ENCODE measurements around the gene IL12RB2.
"Not testable (repeated sequence)": the region's sequence is repeated elsewhere in the genome, so short reads cannot be mapped to it uniquely, and the experiment has no call there.

IL12RB2 gene

GRCh38 chr1:67431869-67432578, 124.4 kb downstream of the IL12RB2 start:
- Histone ChIP-seq H3K9ac (ENCODE audit: low read length) (peak overlapping the region; percentile 82), H3K36me3 (ENCODE audit: control insufficient read depth, insufficient read depth, low read length) (no peaks in the 10 kb centered on the region), H3K9me3 (ENCODE audit: control insufficient read depth, low read length) (no peaks in the 10 kb centered on the region), H3K4me3 (ENCODE audit: low read length) (no peak overlapping the region), H3K4me1 (ENCODE audit: control insufficient read depth, insufficient read depth, low read length) (no peaks in the 10 kb centered on the region), H3K27me3 (ENCODE audit: control insufficient read depth, insufficient read depth, low read length) (no peaks in the 10 kb centered on the region)

- Histone ChIP-seq H3K4me3 (ENCODE audit: low read length) (no peak overlapping the region), H3K4me1 (ENCODE audit: control insufficient read depth, insufficient read depth, low read length) (no peaks in the 10 kb centered on the region), H3K9me3 (ENCODE audit: control insufficient read depth, low read length) (no peaks in the 10 kb centered on the region), H3K9ac (ENCODE audit: low read length) (no peak overlapping the region), H3K36me3 (ENCODE audit: control insufficient read depth, insufficient read depth, low read length) (no peaks in the 10 kb centered on the region), H3K27me3 (ENCODE audit: control insufficient read depth, insufficient read depth, low read length) (no peaks in the 10 kb centered on the region)
These were observed 125.1 kb downstream of the IL12RB2 start for GRCh38 chr1:67432745-67433144.

- Histone ChIP-seq H3K9ac (ENCODE audit: low read length) (no peak overlapping the region), H3K36me3 (ENCODE audit: control insufficient read depth, insufficient read depth, low read length) (no peaks in the 10 kb centered on the region), H3K27me3 (ENCODE audit: control insufficient read depth, insufficient read depth, low read length) (no peaks in the 10 kb centered on the region), H3K4me1 (ENCODE audit: control insufficient read depth, insufficient read depth, low read length) (no peaks in the 10 kb centered on the region), H3K9me3 (ENCODE audit: control insufficient read depth, low read length) (no peaks in the 10 kb centered on the region), H3K4me3 (ENCODE audit: low read length) (no peak overlapping the region)
These were observed 126.2 kb downstream of the IL12RB2 start for GRCh38 chr1:67433837-67434236.

- Histone ChIP-seq H3K4me1 (ENCODE audit: control insufficient read depth, insufficient read depth, low read length) (no peaks in the 10 kb centered on the region), H3K27me3 (ENCODE audit: control insufficient read depth, insufficient read depth, low read length) (no peaks in the 10 kb centered on the region), H3K36me3 (ENCODE audit: control insufficient read depth, insufficient read depth, low read length) (no peaks in the 10 kb centered on the region), H3K9me3 (ENCODE audit: control insufficient read depth, low read length) (no peaks in the 10 kb centered on the region), H3K9ac (ENCODE audit: low read length) (no peak overlapping the region), H3K4me3 (ENCODE audit: low read length) (no peak overlapping the region)
These were observed 126.8 kb downstream of the IL12RB2 start for GRCh38 chr1:67434491-67434890.

GRCh38 chr1:67436511-67437055, 128.9 kb downstream of the IL12RB2 start:
- Histone ChIP-seq H3K36me3 (ENCODE audit: control insufficient read depth, insufficient read depth, low read length) (no peaks in the 10 kb centered on the region), H3K4me1 (ENCODE audit: control insufficient read depth, insufficient read depth, low read length) (no peaks in the 10 kb centered on the region), H3K4me3 (ENCODE audit: low read length) (no peak overlapping the region), H3K27me3 (ENCODE audit: control insufficient read depth, insufficient read depth, low read length) (no peaks in the 10 kb centered on the region), H3K9ac (ENCODE audit: low read length) (no peak overlapping the region), H3K9me3 (ENCODE audit: control insufficient read depth, low read length) (no peaks in the 10 kb centered on the region)

- Histone ChIP-seq H3K4me3 (ENCODE audit: low read length) (no peak overlapping the region), H3K4me1 (ENCODE audit: control insufficient read depth, insufficient read depth, low read length) (no peaks in the 10 kb centered on the region), H3K36me3 (ENCODE audit: control insufficient read depth, insufficient read depth, low read length) (no peaks in the 10 kb centered on the region), H3K9me3 (ENCODE audit: control insufficient read depth, low read length) (no peaks in the 10 kb centered on the region), H3K9ac (ENCODE audit: low read length) (no peak overlapping the region), H3K27me3 (ENCODE audit: control insufficient read depth, insufficient read depth, low read length) (no peaks in the 10 kb centered on the region)
These were observed 130.3 kb downstream of the IL12RB2 start for GRCh38 chr1:67437961-67438360.

GRCh38 chr1:67439277-67440029, 131.8 kb downstream of the IL12RB2 start:
- no peaks in the 10 kb centered on the region for H3K9me3 ChIP-seq (ENCODE audit: control insufficient read depth, low read length)
- no peaks in the 10 kb centered on the region for H3K4me1 ChIP-seq (ENCODE audit: control insufficient read depth, insufficient read depth, low read length)
- no peaks in the 10 kb centered on the region for H3K36me3 ChIP-seq (ENCODE audit: control insufficient read depth, insufficient read depth, low read length)
- no peaks in the 10 kb centered on the region for H3K27me3 ChIP-seq (ENCODE audit: control insufficient read depth, insufficient read depth, low read length)
- H3K9ac ChIP-seq (ENCODE audit: low read length), result no peak overlapping the region
- no peak overlapping the region for H3K4me3 ChIP-seq (ENCODE audit: low read length)

GRCh38 chr1:67440339-67440738, 132.7 kb downstream of the IL12RB2 start:
- Histone ChIP-seq H3K9ac (ENCODE audit: low read length) (no peak overlapping the region), H3K36me3 (ENCODE audit: control insufficient read depth, insufficient read depth, low read length) (no peaks in the 10 kb centered on the region), H3K4me3 (ENCODE audit: low read length) (no peak overlapping the region), H3K4me1 (ENCODE audit: control insufficient read depth, insufficient read depth, low read length) (no peaks in the 10 kb centered on the region), H3K9me3 (ENCODE audit: control insufficient read depth, low read length) (no peaks in the 10 kb centered on the region), H3K27me3 (ENCODE audit: control insufficient read depth, insufficient read depth, low read length) (no peaks in the 10 kb centered on the region)

- H3K4me1 ChIP-seq (ENCODE audit: control insufficient read depth, insufficient read depth, low read length), result no peaks in the 10 kb centered on the region
- no peak overlapping the region for H3K4me3 ChIP-seq (ENCODE audit: low read length)
- no peak overlapping the region for H3K9ac ChIP-seq (ENCODE audit: low read length)
- H3K27me3 ChIP-seq (ENCODE audit: control insufficient read depth, insufficient read depth, low read length), result no peaks in the 10 kb centered on the region
- no peaks in the 10 kb centered on the region for H3K36me3 ChIP-seq (ENCODE audit: control insufficient read depth, insufficient read depth, low read length)
- H3K9me3 ChIP-seq (ENCODE audit: control insufficient read depth, low read length), result no peaks in the 10 kb centered on the region
These were observed 133.5 kb downstream of the IL12RB2 start for GRCh38 chr1:67441183-67441582.

- no peaks in the 10 kb centered on the region for H3K36me3 ChIP-seq (ENCODE audit: control insufficient read depth, insufficient read depth, low read length)
- H3K4me3 ChIP-seq (ENCODE audit: low read length), result no peak overlapping the region
- no peaks in the 10 kb centered on the region for H3K4me1 ChIP-seq (ENCODE audit: control insufficient read depth, insufficient read depth, low read length)
- no peaks in the 10 kb centered on the region for H3K27me3 ChIP-seq (ENCODE audit: control insufficient read depth, insufficient read depth, low read length)
- no peak overlapping the region for H3K9ac ChIP-seq (ENCODE audit: low read length)
- H3K9me3 ChIP-seq (ENCODE audit: control insufficient read depth, low read length), result no peaks in the 10 kb centered on the region
These were observed 134.1 kb downstream of the IL12RB2 start for GRCh38 chr1:67441739-67442281.

GRCh38 chr1:67446014-67446413, 138.3 kb downstream of the IL12RB2 start:
- not testable (repeated sequence) for H3K27me3 ChIP-seq (ENCODE audit: control insufficient read depth, insufficient read depth, low read length); H3K9ac ChIP-seq (ENCODE audit: low read length); H3K4me1 ChIP-seq (ENCODE audit: control insufficient read depth, insufficient read depth, low read length); H3K36me3 ChIP-seq (ENCODE audit: control insufficient read depth, insufficient read depth, low read length); H3K4me3 ChIP-seq (ENCODE audit: low read length); H3K9me3 ChIP-seq (ENCODE audit: control insufficient read depth, low read length)

Data from mucosa of stomach (tissue), 1 donor.